GM19324 (cell line): ENCODE measurements around the gene LRP3.
"Not testable (repeated sequence)": the region's sequence is repeated elsewhere in the genome, so short reads cannot be mapped to it uniquely, and the experiment has no call there.

Source experiments
- ATAC-seq: cut with Tn5 transposase; IDR thresholded peaks from one replicate; pipeline ENCODE4 v1.9.1; 2021; ENCODE audit warnings: mild to moderate bottlenecking, moderate library complexity; ENCODE audit not compliant: unreplicated experiment, low FRiP score

LRP3 gene

DNA sequence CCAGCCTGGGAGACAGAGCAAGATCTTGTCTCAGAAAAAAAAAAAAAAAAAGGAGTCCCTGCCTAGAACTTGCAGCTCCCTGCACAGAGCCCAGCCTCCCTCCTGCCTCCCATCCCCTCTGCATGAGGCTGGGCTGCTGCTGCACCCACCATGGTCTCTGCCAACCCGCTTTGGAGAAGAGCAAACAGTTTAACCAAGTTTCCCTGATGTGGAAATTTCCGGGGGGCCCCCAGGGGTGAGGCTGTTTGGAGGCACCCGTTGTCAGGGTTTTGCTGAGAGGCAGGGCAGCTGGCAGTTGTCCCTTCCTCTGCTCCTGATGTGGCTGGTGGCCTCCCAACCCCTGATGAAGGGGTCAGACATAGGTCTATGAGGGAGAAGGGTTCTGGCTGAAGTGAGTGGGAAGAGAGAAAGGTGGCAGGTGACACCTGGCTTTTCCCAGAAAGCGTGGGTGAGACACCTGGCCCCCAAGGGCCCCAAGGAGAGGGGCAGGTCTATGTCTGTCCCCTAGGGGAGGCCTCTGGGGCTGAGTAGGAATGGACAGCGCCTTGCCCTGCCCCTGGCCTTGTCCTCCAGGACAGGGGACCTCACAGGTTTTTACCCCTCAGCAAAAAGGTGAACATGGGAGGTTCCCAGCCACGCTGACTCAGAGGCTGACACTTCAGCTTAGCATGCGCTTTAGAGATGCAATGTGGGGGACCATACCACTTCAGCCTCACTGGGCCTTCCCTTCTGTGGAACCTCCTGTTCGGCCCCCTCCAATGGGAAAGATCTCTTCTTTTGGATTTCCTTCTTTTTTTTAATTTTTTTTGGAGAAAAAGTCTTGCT is 5.5 kb downstream of the LRP3 start:
- ATAC-seq = no peak

DNA sequence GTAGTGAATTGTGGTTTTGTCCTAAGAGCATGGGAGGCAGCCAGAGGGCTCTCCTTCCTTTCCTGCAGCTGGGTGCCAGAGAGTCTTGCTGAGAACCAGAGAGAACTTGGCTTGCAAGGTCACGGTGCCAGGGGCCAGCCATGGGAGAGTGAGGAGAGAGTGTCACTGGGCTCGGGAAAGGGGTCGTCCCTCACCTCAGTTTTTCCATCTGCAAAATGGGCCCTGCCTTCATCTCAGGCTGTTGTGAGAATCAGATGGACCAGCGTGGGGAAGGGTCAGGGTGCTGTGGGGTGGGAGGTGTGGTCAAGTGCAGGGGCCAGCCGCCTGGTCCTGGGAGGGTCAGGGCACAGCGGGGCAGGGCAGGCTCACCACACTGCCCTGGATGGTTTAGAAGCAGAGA is 7.3 kb downstream of the LRP3 start:
- ATAC-seq = no peak

GRCh38 chr19:33201886-33202545 is 7.9 kb downstream of the LRP3 start:
- no peak for ATAC-seq

DNA sequence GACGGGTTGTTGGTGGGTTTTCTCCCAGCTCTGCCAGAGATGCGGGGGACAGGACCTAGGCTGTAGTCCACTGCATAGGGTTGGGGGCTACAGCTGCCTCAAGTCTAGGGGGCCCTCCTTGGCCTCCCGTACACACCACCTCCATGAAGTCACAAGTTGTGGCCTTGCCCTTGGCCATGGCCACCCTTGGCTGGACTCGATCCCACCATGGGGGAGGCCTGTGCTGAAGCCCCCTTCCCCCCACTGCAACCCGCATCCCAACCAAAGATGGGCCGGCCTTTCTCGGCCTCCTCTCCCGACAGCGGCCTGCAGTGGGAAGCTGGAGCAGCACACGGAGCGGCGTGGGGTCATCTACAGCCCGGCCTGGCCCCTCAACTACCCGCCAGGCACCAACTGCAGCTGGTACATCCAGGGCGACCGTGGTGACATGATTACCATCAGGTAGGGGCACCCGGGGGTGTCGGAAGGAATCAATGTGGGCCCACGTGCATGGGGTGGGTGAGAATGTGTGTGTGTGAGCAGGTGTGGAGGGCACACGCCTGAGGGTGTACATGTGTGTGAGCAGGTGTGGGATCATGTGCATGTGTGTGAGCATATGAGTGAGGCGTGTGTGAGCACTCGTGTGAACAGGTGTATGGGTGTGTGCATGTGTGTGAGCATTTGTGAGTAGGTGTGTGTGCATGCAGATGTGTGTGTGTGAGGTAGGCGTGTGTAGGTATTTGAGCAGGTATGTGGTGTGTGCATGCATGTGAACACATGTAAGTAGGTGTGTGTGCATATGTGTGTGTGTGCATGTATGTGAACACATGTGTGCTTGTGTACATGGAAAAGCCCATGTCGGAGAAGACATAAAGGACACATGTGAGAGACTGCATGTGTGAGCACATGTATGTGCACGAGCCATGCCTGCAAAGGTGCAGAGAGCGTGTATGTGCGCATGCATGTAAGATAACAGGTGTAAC is 8.7 kb downstream of the LRP3 start:
- ATAC-seq = no peak

DNA sequence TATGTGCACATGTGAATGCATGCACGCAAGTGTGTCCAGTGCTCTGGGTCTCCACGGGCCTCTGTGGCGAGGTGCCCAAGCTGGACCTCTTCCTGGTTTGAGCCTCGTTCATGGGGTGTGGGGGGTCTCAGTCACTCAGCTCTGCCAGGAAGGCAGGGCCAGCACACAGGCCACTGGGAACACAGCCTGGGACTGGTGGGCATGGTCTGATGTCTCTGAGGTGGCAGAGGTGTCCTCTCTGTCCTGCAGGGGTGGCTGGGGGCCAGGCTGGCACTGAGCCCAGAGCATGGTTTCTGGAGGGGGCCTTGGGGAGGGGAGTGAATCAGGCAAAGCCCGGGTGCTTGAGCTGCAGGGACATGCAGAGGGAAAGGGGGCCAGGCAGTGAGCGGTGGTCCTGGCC is 9.4 kb downstream of the LRP3 start:
- no peak for ATAC-seq

GRCh38 chr19:33204136-33204973 is 10.2 kb downstream of the LRP3 start:
- ATAC-seq = no peak

DNA sequence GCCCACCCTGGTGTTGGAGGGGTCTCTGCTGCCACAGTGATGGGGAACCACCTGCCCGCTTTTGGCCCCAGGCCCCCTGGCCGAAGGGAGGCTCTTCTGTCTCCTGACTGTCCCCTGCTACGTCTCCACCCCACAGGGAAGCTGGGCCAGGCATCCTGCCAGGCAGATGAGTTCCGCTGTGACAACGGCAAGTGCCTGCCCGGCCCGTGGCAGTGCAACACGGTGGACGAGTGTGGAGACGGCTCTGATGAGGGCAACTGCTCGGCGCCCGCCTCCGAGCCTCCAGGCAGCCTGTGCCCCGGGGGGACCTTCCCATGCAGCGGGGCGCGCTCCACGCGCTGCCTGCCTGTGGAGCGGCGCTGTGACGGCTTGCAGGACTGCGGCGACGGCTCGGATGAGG is 11.0 kb downstream of the LRP3 start:
- no peak for ATAC-seq

- no peak for ATAC-seq
These were observed 11.6 kb downstream of the LRP3 start for GRCh38 chr19:33205531-33206260.

- no peak for ATAC-seq
These were observed 12.3 kb downstream of the LRP3 start for GRCh38 chr19:33206261-33207039.

GRCh38 chr19:33207040-33207620 is 13.0 kb downstream of the LRP3 start:
- no peak for ATAC-seq

DNA sequence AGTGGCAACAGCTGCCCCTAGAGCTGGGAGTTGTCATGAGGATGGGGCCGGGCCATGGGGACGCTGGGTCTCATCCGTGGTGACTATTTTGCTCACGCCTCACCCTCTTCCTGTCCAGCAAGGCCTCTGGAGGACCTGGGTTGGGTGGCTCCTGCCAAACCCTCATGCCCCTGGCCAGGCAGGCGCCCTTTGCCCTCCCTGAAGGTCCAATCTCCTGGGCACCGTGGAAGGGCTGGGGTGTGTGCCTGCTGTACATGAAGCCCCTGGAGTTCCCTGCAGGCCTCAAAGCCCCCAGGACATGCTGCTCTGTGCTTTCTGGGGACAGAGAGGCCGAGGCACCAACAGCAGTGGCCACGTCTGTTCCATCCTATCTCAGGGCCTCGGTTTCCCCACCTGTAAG is 13.8 kb downstream of the LRP3 start:
- ATAC-seq = no peak

GRCh38 chr19:33208371-33208895 is 14.3 kb downstream of the LRP3 start:
- ATAC-seq = no peak

GRCh38 chr19:33208904-33209849 is 15.0 kb downstream of the LRP3 start:
- no peak for ATAC-seq

GRCh38 chr19:33209850-33210230 is 15.7 kb downstream of the LRP3 start:
- ATAC-seq = not testable (repeated sequence)

GRCh38 chr19:33210266-33210940 is 16.3 kb downstream of the LRP3 start:
- ATAC-seq = no peak

DNA sequence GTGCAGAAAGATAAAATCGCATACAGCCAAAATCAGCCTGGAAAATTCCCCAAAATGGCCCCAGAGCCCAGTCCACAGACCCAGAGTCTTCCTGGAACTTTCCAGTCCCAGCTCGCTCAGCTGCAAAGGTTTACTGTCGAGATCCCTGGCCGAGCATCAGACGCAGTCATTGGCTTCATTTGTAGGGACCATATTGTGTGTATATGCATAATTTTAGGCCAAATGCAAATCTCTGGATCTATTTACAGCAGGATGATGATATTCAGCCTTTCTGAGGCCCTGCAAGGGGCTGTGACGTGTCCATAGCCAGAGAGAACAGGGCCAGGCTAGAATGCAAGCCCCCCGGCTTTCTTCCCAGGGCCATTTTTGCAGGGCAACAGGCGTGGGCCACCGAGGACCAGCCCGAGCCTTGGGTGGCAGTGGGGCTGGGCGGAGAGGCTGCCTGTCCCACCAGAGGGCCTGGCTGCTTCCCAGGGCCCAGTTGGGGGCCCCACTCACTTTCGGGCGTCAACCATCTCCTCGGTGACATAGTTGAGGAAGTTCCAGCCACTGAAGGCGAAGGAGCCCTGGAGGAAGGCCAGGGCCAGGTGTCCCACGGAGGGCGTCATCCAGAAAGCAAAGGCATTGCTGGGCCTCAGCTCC is 17.8 kb downstream of the LRP3 start:
- no peak for ATAC-seq
